Activated CD4-positive, alpha-beta T cell treated with anti-CD3 and anti-CD28 coated beads, Interleukin-2, amount 10 ng/mL, durations not matched to agents 24 days and 14 days (primary cell): ENCODE data around the gene HPS3. TPM values are rescaled to one million over a fixed set of nuclear protein-coding genes. Genes with fewer than 3 reads are reported as not detected.
"Not testable (repeated sequence)": the region's sequence is repeated elsewhere in the genome, so short reads cannot be mapped to it uniquely, and the experiment has no call there.

ENCODE experiments used
- DNase-seq: peaks from one replicate; pipeline ENCODE4 v3.0.0; 2022
- H3K27ac Mint-ChIP-seq: one replicate; pipeline ENCODE4 v1.8.0; 2022; ENCODE audit warnings: mild to moderate bottlenecking, mixed read lengths
- H3K27me3 Mint-ChIP-seq: one replicate; pipeline ENCODE4 v1.8.0; 2022; ENCODE audit warnings: mixed read lengths
- H3K36me3 Mint-ChIP-seq: one replicate; pipeline ENCODE4 v1.8.0; 2022; ENCODE audit warnings: low read depth, mild to moderate bottlenecking, mixed read lengths
- H3K4me1 Mint-ChIP-seq: one replicate; pipeline ENCODE4 v1.8.0; 2021; ENCODE audit warnings: mixed read lengths
- H3K4me3 Mint-ChIP-seq: one replicate; pipeline ENCODE4 v1.8.0; 2022; ENCODE audit warnings: mild to moderate bottlenecking, moderate library complexity, mixed read lengths
- H3K9me3 Mint-ChIP-seq: one replicate; pipeline ENCODE4 v1.8.0; 2021; ENCODE audit warnings: mixed read lengths
- intact Hi-C: fragments of 100-400 bp; cut with micrococcal nuclease; formaldehyde crosslinking; loops from one replicate; pipeline ENCODE4 v1.15.1; 2023
- total RNA-seq: library from RNA; stranded (reverse); gene quantifications from 2 replicates; pipeline ENCODE4 v1.2.3, GENCODE V29; 2022

Gene HPS3
- total RNA-seq, 1 donor from 2014 or later, result 17.4 TPM

- H3K4me3 Mint-ChIP-seq, H3K27ac Mint-ChIP-seq, DNase-seq, H3K4me1 Mint-ChIP-seq, intact Hi-C loops, H3K36me3 Mint-ChIP-seq, H3K9me3 Mint-ChIP-seq: not testable (repeated sequence)
- peaks cover 15% of the 10 kb centered on the region for H3K27me3 Mint-ChIP-seq
Measured at GRCh38 chr3:149097987-149098386, 31.5 kb upstream of the HPS3 start.

DNA sequence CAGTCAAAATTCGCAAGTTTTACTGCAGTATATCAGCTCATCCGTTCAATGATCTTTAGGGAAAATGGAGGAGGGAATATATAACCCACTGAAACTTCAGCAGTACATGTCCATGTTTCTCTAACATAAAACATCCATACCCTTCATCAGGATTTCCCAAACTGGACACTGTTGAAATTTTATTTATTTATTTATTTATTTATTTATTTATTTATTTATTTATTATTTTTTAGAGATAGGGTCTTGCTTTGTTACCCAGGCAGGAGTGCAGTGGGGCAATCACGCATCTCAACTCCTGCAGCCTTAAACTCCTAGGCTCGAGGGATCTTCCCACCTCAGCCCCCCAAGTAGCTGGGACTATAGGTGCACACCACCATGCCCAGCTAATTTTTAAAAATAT, 28.3 kb upstream of the HPS3 start:
- H3K4me1 Mint-ChIP-seq, result no peaks in the 10 kb centered on the region
- no peak for DNase-seq
- H3K4me3 Mint-ChIP-seq, result no peak overlapping the region
- H3K27ac Mint-ChIP-seq, result no peak overlapping the region
- H3K9me3 Mint-ChIP-seq, result no peaks in the 10 kb centered on the region
- H3K27me3 Mint-ChIP-seq, result peaks cover 21% of the 10 kb centered on the region
- intact Hi-C loops, result no loop called here
- no peaks in the 10 kb centered on the region for H3K36me3 Mint-ChIP-seq

DNA sequence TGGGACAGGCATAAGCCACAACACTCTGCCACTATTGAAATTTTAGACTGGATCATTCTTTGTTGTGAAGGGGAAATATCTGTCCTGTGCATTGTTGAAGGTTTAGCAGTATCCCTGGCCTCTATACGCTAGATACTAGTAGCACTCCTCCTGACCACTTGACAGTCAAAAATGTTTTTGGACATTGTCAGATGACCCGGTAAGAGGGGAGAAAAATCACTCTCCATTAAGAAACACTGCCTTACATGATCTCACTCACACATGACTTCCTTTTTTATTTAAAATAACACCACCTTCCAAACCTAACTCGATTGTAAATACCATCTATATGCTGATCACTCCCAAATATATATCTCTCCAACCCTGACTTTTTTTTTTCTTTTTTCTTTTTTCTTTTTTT, 27.8 kb upstream of the HPS3 start:
- intact Hi-C loops, result no loop called here
- DNase-seq, result no peak

GRCh38 chr3:149104484-149104883, 25.0 kb upstream of the HPS3 start:
- peaks cover 24% of the 10 kb centered on the region for H3K27me3 Mint-ChIP-seq
- no peaks in the 10 kb centered on the region for H3K36me3 Mint-ChIP-seq
- no peak overlapping the region for H3K4me3 Mint-ChIP-seq
- H3K4me1 Mint-ChIP-seq, result no peaks in the 10 kb centered on the region
- intact Hi-C loops, result no loop called here
- H3K9me3 Mint-ChIP-seq, result no peaks in the 10 kb centered on the region
- DNase-seq, result no peak
- H3K27ac Mint-ChIP-seq, result no peak overlapping the region

More for the DNA sequence above, 27.8 kb upstream of the HPS3 start:
- no peaks in the 10 kb centered on the region for H3K36me3 Mint-ChIP-seq
- H3K4me1 Mint-ChIP-seq, result no peaks in the 10 kb centered on the region
- H3K27ac Mint-ChIP-seq, result no peak overlapping the region
- H3K9me3 Mint-ChIP-seq, result no peaks in the 10 kb centered on the region
- peaks cover 24% of the 10 kb centered on the region for H3K27me3 Mint-ChIP-seq
- H3K4me3 Mint-ChIP-seq, result no peak overlapping the region

GRCh38 chr3:149114458-149114857, 15.0 kb upstream of the HPS3 start:
- no peaks in the 10 kb centered on the region for H3K36me3 Mint-ChIP-seq

GRCh38 chr3:149115114-149115513, 14.3 kb upstream of the HPS3 start:
- Mint-ChIP-seq H3K36me3 (no peaks in the 10 kb centered on the region), H3K4me3 (no peak overlapping the region), H3K27ac (no peak overlapping the region), H3K9me3 (peaks cover 4% of the 10 kb centered on the region), H3K4me1 (no peaks in the 10 kb centered on the region), H3K27me3 (peaks cover 2% of the 10 kb centered on the region)
- intact Hi-C loops, result no loop called here
- peak; percentile 45 for DNase-seq

More at GRCh38 chr3:149114458-149114857, 15.0 kb upstream of the HPS3 start:
- H3K27ac Mint-ChIP-seq, result no peak overlapping the region
- H3K4me1 Mint-ChIP-seq, result no peaks in the 10 kb centered on the region
- H3K9me3 Mint-ChIP-seq, result peaks cover 7% of the 10 kb centered on the region
- DNase-seq, result peak; percentile 23
- intact Hi-C loops, result no loop called here
- peaks cover 2% of the 10 kb centered on the region for H3K27me3 Mint-ChIP-seq
- no peak overlapping the region for H3K4me3 Mint-ChIP-seq

- Mint-ChIP-seq H3K36me3 (no peaks in the 10 kb centered on the region), H3K4me1 (peaks cover 3% of the 10 kb centered on the region), H3K4me3 (no peak overlapping the region), H3K27me3 (no peaks in the 10 kb centered on the region), H3K27ac (no peak overlapping the region), H3K9me3 (no peaks in the 10 kb centered on the region)
- intact Hi-C loops, result no loop called here
- no peak for DNase-seq
Measured at GRCh38 chr3:149118724-149119123, 10.7 kb upstream of the HPS3 start.

DNA sequence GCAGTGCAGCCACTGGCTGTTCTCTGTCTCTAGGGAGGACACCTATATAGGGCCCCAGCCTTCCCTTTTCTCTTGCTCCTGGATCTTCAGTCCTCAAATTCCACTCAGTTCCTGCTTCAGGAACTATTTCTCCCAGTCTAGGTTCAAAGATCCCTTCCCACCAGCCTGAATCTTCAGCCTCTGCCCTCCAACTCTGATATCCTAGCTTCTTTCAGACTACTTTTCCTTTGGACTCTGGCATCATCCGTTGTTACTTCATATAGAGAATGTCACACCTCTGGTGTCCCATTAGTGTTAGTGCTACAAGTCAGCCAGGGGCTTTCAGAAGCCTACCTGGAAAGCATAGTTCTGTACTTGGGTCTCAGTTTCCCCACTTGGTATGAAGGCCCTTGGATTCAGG, 10.0 kb upstream of the HPS3 start:
- intact Hi-C loops, result no loop called here
- H3K9me3 Mint-ChIP-seq, result no peaks in the 10 kb centered on the region
- peaks cover 3% of the 10 kb centered on the region for H3K4me1 Mint-ChIP-seq
- no peak overlapping the region for H3K27ac Mint-ChIP-seq
- peak; percentile 46 for DNase-seq
- H3K27me3 Mint-ChIP-seq, result peaks cover 5% of the 10 kb centered on the region
- no peaks in the 10 kb centered on the region for H3K36me3 Mint-ChIP-seq
- H3K4me3 Mint-ChIP-seq, result no peak overlapping the region

- peaks cover 3% of the 10 kb centered on the region for H3K4me1 Mint-ChIP-seq
- H3K36me3 Mint-ChIP-seq, result no peaks in the 10 kb centered on the region
- H3K27ac Mint-ChIP-seq, result no peak overlapping the region
- DNase-seq, result peak; percentile 75
- no peak overlapping the region for H3K4me3 Mint-ChIP-seq
- no peaks in the 10 kb centered on the region for H3K9me3 Mint-ChIP-seq
- intact Hi-C loops, result loop anchor here (1.0 to 5.0 kb wide), 4 partner anchors 9 to 232 kb away; partner anchors contain the start of gene HPS3
- peaks cover 10% of the 10 kb centered on the region for H3K27me3 Mint-ChIP-seq
Measured at GRCh38 chr3:149120051-149120972, 9.1 kb upstream of the HPS3 start.

- H3K4me3 Mint-ChIP-seq, result no peak overlapping the region
- H3K4me1 Mint-ChIP-seq, result peaks cover 3% of the 10 kb centered on the region
- H3K27me3 Mint-ChIP-seq, result peaks cover 18% of the 10 kb centered on the region
- no peak for DNase-seq
- H3K27ac Mint-ChIP-seq, result no peak overlapping the region
- intact Hi-C loops, result loop anchor here (5.0 kb wide), 2 partner anchors 166 to 229 kb away; no protein-coding TSS in a partner anchor
- H3K36me3 Mint-ChIP-seq, result no peaks in the 10 kb centered on the region
- H3K9me3 Mint-ChIP-seq, result no peaks in the 10 kb centered on the region
Measured at GRCh38 chr3:149122721-149123578, 6.5 kb upstream of the HPS3 start.

DNA sequence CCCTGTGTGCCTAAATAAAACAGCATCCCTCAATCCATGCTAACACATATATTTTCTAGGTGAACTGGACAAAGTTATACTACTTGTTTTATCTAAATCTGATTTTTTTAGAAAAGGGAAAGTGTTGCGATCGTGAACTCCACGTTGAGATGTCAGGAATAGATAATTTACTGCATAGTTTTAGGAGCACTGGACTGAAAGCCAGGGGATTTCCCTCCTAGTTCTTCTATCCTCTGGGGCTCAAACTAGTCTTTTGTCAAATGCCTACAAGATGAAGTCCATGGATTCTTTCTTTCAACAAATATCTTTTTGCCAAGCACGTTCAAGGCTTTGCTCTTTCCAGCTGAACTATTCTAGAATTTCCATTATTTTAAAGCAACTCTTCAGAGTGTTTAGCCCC, 617 bp upstream of the HPS3 start:
- H3K4me1 Mint-ChIP-seq, result peaks cover 35% of the 10 kb centered on the region
- no peaks in the 10 kb centered on the region for H3K9me3 Mint-ChIP-seq
- no peak for DNase-seq
- intact Hi-C loops, result loop anchor here (1.0 to 5.0 kb wide), 8 partner anchors 9 to 683 kb away; partner anchors contain the start of genes GYG1, HLTF and RNF13
- H3K36me3 Mint-ChIP-seq, result peaks cover 10% of the 10 kb centered on the region
- H3K4me3 Mint-ChIP-seq, result peak overlapping the region; percentile 89
- H3K27me3 Mint-ChIP-seq, result peaks cover 21% of the 10 kb centered on the region
- H3K27ac Mint-ChIP-seq, result peak overlapping the region; percentile 79

DNA sequence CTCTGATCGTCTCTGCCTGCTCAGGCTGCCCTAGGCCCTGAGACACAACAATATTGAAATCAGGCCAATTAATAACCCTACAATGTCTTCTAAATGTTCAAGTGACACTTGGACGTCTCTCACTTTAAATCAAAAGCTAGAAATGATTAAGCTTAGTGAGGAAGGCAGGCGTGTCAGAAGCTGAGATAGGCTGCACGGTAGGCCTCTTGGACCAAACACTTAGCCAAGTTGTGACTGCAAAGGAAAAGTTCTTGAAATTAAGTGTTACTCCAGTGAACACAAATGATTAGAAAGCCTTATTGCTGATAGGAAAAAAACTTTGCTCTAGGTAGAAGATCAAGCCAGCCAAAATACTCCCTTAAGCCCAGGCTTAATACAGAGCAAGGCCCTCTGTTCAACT, 2.2 kb downstream of the HPS3 start:
- intact Hi-C loops, result no loop called here
- Mint-ChIP-seq H3K36me3 (peaks cover 17% of the 10 kb centered on the region), H3K27me3 (peaks cover 6% of the 10 kb centered on the region), H3K4me1 (peaks cover 35% of the 10 kb centered on the region), H3K4me3 (peak overlapping the region; percentile 89), H3K9me3 (no peaks in the 10 kb centered on the region), H3K27ac (no peak overlapping the region)
- DNase-seq, result no peak

- Mint-ChIP-seq H3K9me3 (no peaks in the 10 kb centered on the region), H3K4me1 (peaks cover 27% of the 10 kb centered on the region), H3K27me3 (no peaks in the 10 kb centered on the region), H3K4me3 (no peak overlapping the region), H3K27ac (no peak overlapping the region), H3K36me3 (peaks cover 18% of the 10 kb centered on the region)
- intact Hi-C loops, result no loop called here
- peak; percentile 34 for DNase-seq
Measured at GRCh38 chr3:149134575-149134974, 5.1 kb downstream of the HPS3 start.

GRCh38 chr3:149142682-149143081, 13.2 kb downstream of the HPS3 start:
- H3K27ac Mint-ChIP-seq, result no peak overlapping the region
- no peaks in the 10 kb centered on the region for H3K27me3 Mint-ChIP-seq
- H3K9me3 Mint-ChIP-seq, result no peaks in the 10 kb centered on the region

More at GRCh38 chr3:149142682-149143081, 13.2 kb downstream of the HPS3 start:
- Mint-ChIP-seq H3K36me3 (peaks cover 28% of the 10 kb centered on the region), H3K4me1 (peaks cover 7% of the 10 kb centered on the region), H3K4me3 (no peak overlapping the region)
- DNase-seq, result no peak
- intact Hi-C loops, result no loop called here
